GM18858 (cell line): Measurements from ENCODE around the gene GAPDHS.

Source experiments
- ATAC-seq: cut with Tn5 transposase; IDR thresholded peaks from one replicate; pipeline ENCODE4 v1.9.1; 2021; ENCODE audit not compliant: unreplicated experiment

Gene GAPDHS

DNA sequence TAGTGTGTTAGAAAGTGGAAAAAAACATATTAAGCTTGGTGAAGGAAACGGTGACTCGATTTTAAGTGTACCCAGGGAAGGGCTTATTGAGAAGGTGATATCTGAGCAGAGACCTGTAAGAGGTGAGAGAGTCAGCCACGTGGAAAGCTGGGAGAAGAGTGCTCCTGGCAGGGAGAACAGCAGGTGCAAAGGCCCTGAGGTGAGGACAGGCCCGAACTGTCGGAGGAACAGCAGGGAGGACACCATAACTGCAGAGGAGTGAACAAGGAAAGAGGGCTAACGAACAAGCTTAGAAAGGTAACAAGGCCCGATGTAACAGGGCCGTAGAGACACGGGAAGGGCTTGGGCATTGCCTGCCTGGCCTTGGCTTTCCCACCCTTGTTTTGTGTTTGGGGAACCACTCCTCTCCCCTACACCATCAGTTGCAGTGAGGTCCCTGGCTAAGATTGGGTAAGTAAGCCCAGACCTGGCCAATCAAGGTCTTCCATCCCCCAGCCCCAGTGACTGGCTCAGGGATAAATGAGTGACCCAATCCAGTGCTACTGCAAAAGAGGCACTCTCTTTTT is 22.9 kb downstream of the GAPDHS start:
- no peak for ATAC-seq

DNA sequence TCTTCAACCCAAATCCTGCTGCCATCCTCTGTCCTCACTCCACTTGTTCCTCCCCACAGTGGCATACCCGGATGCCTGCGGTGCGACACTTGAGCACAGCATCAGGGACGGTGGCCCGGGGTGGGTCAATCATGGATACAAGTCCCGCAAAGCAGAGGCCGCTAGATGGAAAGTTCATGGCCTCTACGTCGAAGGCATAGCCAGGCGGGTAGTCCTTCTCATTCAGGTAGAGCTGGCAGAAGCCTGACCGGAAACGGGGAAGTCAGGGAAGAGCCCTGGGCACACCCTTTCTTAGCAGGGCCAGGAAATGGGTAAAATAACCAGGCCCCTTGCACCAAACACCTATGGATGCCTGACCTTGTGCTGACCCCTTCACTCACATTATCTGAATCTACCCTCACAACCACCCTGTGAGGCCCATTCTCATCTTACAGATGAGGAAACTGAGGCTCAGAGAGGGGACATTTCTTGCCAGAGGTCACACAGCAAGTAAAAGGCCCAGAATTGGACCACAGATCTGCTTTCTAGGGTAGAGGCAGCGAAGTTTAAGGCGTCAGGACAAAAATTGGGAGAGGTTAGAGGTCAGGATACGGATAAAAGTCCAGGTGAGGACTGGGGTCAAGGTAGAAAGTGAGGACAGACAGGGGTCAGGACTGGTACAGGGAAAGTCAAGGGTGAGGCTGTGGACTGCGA is 23.7 kb downstream of the GAPDHS start:
- ATAC-seq, result no peak

DNA sequence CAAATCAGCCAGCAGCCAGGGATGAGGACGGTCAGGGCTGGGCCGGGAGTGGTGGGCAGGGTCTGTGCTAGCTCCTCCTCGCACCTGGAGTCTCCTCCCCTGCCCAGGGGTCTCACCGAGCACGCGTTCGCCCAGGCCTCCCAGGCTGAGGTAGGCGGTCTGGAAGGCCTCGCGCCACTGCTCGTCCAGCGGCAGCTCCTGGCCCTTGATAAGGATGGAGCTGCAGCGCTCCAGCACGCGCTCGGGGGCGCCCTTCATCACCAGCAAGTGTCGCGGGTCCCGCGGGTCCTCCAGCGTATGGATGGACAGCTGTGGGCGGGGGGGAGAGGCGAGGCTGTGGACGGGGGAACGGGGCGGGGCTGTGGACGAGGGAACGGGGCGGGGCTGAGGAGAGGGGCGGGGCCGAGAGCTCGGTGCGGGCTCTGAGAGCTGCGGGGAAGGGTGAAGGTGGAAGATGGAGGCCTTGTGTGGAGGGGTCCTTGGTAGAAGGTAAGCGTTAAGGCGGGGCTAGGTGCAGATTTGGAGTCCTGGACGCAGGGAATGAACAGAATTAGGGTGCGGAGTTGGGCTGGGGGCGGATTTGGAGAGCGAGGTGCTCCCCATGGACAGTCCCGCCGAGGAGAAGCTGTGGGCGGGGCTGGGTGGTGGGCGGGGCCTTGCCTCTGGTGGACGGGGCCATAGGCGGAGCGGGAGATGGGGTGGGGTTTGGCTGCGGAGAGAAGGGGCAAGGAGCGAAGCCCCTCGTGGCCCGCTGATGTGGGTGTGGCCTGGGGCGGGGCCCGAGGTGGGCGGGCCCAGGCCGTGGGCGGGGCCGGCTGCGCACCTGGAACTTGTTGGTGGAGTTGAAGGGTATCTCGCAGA is 24.5 kb downstream of the GAPDHS start:
- no peak for ATAC-seq

DNA sequence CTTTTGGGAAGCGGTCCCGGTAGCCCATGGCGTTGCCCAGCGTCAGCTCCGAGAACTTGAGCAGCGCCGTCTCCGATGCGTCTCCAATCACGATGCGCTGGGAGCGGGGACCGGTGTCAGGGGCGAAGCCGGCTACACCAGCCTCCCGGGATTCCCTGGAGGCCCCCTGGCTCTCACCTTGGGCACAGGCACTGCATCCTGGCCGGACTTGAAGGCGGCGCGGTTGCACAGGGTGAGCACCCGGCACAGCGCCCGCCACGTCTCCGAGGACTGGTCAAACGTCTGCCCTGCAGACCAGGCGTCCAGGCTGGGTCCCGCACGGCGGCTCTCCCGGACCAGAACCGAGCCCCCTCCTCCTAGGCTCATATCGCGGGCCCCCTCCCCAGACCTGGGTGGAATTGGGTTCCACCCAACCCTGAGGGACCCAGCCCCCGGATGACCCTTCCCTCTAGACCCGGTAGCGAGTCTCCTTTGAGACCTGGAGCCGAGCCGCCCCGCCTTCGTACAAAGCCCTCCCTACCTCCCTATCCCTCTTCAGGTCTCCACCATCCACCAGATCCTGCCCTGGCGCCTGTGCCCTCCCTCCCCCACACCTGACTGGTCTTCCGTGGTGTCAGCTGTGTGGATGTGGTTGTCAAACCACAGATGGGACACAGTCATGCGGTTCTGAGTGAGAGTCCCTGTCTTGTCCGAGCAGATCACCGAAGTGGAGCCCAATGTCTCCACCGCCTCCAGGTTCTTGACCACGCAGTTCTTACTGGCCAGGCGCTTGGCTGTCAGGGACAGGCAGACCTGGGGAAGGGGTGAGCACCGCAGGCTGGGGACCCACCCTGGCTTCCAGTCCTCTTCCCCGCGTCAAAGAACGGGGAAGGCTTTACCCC is 25.4 kb downstream of the GAPDHS start:
- ATAC-seq, result no peak

DNA sequence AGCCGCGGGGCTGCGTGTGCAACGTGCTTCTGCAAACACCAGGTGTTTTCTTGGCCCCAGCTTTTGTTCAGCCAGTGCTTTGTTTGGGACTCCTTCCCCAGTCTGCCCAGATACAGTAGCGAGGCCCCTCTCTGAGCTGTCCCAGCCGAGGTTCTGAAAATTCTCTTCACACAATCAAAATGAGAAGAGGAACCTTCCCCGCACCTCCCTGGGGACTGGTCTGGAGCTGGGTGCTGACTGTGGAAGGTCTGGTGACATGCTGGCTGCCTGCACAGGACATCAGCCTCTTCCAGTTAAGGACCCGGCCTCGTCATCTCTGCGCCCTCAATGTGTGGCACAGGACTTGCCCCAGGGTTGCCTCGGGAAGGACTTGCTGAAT is 26.0 kb downstream of the GAPDHS start:
- no peak for ATAC-seq

DNA sequence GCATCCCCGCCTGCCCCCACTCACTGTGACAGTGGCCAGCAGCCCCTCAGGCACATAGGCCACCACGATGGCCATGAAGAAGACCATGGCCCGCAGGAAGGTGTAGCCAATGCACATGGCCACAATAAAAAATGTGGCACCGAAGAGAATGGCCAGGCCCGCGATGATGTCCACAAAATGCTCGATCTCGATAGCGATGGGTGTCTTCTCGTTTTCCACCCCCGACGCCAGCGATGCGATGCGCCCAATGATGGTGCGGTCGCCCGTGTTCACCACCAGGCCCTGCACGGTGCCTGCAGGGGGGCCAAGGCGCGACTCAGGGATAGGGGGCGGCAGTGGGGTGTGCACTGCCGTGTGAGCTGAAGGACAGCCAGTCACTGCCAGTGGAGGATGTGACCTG is 26.5 kb downstream of the GAPDHS start:
- no peak for ATAC-seq

DNA sequence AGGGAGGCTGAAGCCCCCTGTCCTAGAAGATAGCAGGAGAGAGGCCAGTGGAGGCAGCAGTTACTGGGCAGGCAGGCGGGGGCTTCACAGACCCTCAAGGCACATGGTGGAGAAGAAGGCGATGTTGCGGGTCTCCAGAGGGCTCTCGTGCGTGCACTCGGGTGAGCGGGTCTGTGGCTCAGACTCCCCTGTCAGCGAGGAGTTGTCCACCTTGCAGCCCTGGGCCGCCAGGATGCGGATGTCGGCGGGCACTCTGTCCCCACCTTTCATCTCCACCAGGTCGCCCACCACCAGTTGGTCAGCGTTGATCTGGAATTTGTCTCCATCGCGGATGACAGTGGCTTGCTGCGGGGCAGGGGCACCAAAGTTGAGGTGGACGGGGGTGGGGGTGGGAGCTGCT is 27.0 kb downstream of the GAPDHS start:
- ATAC-seq, result no peak

DNA sequence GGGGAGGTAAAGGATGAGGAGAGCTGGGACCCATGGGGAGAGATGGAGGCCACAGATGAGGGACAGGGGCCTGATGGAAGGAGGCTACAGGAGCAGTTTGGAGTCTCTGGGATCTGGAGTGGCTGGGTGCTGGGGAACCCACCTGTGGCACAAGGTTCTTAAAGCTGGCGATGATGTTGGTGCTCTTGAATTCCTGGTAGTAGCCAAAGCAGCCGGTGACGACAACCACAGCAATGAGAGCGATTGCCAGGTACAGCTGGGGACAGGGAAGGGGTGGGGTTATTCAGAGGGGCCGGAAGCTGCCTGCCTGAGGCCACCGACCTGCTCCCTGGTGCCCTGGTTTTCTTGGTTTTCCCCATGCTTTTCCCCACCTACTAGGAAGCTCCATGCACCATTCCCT is 27.4 kb downstream of the GAPDHS start:
- ATAC-seq, result no peak

DNA sequence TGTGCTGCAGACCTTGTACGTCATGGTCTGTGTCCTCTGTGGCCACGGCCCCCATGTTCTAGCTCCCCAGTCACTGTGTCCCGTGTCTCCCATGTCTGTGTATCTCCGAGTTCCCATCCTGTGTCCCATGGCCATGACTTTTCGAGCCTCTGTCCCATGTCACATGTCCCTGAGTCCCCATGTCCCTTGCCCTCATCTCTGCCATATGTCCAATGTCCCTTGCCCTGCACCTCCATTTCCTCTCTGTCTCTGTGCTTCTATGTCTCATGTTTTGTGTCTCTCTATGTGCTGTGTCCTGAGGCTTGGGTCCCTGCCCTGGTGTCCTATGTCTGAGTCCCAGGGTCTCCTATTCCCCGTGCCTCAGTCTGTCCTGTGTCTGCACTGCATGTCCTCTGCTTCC is 28.2 kb downstream of the GAPDHS start:
- ATAC-seq, result no peak

DNA sequence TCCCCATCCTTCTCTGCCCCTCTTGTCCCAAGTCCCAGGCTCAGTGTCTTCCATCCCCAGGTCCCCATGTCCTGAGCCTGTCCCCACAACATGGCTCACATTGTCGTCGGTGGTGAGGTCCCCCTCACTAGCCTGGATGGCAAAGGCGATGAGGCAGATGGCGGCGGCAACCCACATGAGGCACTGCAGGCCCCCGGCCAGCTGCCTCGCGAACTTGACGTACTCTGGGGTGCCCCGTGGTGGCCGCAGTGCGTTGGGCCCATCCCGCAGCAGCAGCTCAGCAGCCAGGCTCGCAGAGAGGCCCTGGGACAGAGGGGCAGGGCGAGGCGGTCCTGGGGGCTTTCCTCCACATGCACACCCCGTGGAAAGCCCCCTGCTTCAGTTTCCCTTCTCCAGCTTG is 29.1 kb downstream of the GAPDHS start:
- ATAC-seq, result no peak

DNA sequence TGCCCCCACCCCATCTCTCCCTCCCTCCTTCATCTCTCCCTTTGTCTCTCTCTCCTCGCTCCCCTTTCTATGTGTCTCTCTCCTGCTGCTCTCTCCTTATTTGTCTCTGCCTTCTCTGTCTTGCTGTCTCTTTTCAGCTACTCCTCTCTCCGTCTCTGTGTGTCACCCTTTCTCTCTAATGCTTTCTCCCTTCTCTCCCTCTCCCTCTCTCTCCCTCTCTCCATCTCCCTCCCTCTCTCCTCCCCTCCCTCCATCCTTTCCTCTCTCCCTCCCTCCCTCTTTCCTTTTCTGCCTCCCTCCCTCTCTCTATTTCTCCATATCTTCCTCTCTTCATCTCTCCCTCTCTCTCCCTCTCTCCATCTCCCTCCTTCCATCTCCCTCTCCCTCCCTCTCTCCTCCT is 29.5 kb downstream of the GAPDHS start:
- ATAC-seq, result no peak

DNA sequence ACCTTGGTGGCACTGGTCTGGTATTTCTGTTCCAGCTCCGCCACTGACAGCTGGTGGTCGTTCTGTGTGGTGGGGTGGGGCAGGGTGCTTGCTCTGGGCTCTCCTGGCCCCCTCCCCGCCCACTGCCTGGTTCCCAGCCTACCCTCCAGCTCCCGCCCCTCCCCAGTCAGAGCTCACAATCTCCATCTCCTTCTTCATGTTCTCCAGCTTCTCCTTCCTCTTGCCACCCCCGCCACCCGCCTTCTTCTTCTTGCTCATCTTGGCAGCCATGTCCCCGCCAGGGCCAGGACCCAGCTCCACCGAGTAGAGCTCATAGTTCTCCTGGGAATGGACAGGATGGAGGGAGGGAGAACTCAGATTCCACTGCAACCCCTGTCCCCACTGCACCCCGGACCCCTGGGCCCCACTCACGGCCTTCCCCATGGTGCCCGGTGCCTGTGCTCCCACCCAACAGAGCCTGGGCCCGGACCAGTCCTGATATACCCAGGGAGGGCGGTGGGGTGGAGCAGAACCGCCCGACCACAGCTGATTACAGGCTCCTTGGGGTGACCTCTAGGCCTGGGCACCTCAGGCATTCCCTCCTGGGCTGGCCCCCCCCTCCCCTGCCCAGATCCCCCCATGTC is 30.1 kb downstream of the GAPDHS start, which contains the start of gene ATP4A:
Gene ATP4A, minus strand, starts transcription at position 452 of the 623 bp plus-strand sequence. Its CDS starts 29 bp downstream, at position 423.
- ATAC-seq, result no peak

DNA sequence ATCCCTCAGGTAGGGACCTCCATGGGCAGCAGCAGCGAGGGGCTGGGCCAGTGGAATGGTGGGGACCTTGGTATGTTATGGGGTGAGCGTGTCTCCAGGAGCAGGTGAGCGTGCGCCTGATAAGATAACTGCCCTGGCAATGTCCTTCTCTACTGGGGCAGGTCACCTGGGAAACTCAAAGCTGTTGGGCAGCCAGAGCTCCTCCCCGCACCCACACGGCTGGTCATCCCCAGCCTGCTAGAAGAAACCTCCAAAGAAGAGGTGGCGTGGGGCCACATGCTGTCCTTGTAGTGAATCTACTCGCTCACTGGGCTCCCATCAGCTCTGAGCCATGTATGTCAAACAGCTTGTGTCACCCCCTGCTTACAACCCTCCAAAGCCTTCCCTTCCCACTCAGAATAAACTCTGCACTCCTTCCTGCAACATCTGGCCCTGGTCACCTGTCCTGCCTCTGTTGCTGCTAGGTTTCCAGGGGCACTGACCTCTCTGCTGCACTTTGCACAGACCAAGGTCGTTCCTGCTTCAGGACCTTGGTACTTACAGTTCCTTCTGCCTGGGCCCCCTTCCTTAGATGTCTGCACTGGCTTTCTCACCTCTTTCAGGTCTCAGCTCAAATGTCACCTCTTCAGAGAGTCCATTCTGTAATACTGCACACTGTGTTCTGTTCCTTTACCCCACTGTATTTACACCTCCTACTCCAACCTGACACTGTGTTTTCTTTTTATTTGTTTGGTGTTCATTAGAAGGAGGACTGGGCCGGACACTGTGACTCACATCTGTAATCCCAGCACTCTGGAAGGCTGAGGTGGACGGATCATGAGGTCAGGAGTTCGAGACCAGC is 32.0 kb downstream of the GAPDHS start:
- no peak for ATAC-seq

DNA sequence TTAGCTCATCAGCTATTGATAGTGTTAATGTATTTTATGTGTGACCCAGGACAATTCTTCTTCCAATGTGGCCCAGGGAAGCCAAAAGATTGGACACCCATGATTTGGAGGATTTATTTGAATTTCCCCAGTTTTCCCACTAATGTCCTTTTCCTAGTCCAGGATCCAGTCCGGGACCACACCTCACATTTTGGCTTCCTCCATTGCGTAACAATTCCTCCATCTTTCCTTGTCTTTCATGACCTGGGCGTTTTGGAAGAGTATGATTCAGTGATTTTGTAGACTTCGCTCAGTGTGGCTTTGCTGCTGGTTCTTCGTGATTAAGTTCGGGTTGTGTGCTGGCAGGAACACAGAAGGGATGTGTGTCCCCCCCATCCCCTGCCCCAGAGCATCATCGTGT is 33.5 kb downstream of the GAPDHS start:
- no peak for ATAC-seq

DNA sequence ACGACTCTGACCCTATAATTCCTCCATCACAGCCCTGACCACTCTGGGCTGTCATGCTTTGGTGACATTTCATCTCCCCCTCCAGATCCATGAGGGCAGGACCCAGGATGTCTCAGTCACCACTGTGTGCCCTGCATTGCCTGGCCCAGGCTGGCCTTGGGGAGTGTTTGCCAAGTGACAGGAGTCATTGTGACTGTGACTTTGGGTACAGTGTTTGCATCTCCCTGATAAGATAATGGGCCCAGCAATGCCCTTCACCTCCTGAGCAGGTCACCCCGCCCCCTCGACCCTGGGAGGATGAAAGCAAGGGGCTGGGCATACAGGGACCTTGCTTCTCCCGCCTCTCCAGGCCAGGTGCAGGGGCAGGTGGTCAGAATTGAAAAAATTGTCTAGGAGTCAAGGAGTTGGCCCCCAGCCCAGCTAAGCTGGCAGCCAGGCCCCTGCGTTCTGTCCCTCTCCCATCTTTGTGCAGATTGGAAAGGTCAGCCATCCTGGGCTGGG is 36.1 kb downstream of the GAPDHS start:
- ATAC-seq, result no peak

DNA sequence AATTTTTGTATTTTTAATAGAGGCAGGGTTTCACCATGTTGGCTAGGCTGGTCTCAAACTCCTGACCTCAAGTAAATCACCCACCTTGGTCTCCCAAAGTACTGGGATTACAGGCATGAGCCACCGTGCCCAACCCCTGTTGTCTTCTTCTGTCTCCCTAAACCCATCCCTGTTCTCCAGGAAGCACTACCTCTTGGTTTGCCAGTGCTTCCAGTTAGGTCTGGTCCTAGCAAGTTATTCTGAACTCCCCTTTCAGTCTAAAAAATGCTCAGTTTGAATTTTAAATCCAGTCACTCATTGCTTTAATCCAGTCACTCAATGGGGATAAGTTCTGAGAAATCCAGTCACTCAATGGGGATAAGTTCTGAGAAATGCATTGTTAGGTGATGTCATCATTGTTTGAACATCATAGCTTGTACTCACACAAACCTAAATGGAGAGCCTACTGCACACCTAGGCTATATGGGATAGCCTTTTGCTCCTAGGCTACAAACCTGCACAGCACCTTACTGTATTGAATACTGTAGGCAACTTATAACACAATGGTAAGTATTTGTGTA is 38.2 kb downstream of the GAPDHS start:
- no peak for ATAC-seq

DNA sequence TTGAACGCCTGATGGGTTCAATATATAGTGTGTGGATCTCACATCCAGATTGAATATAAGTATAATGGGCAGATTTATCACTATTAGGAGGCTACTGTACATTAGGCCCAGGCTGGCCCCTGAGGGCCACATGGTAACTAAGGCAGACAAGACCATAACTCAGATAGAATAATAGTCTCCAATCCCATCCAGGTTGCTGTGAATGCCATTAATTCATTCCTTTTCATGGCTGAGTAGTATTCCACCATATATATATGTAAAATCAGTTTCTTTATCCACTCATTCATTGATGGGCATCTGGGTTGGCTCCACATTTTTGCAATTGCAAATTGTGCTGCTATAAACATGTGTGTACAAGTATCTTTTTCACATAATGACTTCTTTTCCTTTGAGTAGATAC is 44.7 kb downstream of the GAPDHS start:
- no peak for ATAC-seq

DNA sequence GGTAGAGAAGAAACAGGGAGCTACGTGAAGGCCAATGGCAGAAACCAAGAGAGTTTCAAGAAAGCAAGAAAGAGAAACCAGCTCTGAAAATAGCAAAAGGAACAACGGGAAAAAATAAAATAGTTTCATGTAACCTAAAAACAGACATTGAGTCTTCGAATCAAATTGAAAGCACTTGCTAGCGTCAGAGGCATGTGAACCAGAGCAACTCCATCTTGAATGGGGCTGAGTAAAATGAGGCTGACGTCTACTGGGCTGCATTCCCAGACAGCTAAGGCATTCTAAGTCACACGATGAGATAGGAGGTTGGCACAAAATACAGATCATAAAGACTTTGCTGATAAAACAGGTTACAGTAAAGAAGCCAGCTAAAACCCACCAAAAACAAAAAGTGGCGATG is 45.5 kb downstream of the GAPDHS start:
- no peak for ATAC-seq

DNA sequence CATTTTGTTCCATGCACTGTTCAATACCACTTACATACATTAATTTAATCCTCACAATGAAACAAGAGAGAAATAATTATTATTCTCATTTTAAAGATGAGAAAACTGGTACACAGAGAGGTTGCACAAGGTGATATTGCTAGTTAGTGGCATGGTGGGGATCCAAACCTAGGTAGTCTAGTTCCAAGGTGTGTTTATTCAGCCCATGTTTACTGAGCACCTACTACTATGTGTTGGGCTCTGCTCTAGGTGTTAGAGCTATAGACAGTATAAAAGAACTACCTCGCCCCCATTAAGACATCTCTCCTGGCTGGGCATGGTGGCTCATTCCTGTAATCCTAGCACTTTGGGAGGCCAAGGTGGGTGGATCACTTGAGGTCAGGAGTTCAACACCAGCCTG is 49.5 kb downstream of the GAPDHS start:
- no peak for ATAC-seq
